ENCODE results near the gene BICDL2. TPM values are rescaled to one million over a fixed set of nuclear protein-coding genes. Genes with fewer than 3 reads are reported as not detected.
"Not testable (repeated sequence)": the region's sequence is repeated elsewhere in the genome, so short reads cannot be mapped to it uniquely, and the experiment has no call there.

The BICDL2 gene
- polyA plus RNA-seq, 1 donor: 14.0 TPM

DNA sequence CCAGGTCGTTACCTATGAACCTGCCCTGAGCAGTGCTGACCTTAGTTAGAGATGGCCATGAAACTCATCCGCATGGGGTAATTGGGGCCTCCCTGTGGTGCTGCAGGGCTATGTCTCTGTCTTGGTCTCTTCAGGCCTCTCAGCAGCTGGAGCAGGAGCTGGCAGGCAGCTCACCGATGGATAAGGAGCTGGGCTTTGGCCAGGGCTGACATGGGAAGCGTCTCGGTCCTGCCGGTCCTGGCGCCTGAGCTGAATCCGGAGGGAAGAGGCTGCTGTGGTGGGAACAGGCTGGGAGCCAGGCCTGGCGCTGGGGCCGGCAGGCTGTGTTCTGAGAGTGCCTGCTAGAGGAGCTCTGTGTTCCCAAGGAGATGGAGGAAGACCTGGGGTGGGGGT, 38.8 kb upstream of the BICDL2 start:
- no CpG with 5 or more reads among the region's 10 CpGs for WGBS (ENCODE audit: insufficient coverage, low lambda C conversion rate)
- Histone ChIP-seq H3K27ac (ENCODE audit: low read length) (no peak overlapping the region), H3K27me3 (ENCODE audit: control insufficient read depth, insufficient read depth, low read length) (no peaks in the 10 kb centered on the region), H3K36me3 (ENCODE audit: control insufficient read depth, insufficient read depth, low read length) (no peaks in the 10 kb centered on the region), H3K4me3 (ENCODE audit: low read length) (no peak overlapping the region), H3K4me1 (ENCODE audit: control insufficient read depth, insufficient read depth, low read length) (no peaks in the 10 kb centered on the region), H3K9me3 (ENCODE audit: control insufficient read depth, low read depth, low read length) (no peaks in the 10 kb centered on the region)
- DNase-seq: no peak

DNA sequence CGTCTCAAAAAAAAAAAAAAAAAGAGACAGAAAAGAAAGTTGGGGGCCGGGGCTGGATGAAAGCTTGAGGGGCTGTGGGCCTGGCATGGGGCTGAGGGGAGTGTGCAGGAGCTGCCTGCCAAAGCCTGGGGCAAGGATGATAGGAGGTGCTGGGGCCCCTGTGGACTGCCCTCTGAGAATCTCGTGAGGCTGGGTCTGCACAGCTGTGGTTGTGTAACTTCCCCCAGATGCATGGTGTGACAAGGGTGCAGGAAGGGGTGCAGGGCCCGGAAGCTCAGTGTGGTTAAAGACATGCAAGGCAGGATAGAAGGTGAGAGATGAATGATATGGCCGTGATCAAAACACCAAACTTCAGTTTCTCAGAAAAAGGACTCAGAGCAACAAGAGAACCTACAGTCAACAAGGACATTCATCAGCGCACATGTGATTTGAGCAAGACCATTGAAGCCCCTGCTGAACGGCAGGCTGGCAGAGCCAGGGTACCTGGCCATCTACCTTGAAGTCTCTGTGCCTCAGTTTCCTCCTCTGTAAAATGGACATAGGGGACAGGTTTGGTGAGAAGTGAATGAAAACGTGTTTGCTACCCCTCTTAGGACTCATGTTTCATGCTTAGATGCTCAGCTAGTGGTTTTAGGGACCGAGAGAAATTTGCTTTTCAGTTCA, 38.2 kb upstream of the BICDL2 start:
- no peak overlapping the region for H3K27ac ChIP-seq (ENCODE audit: low read length)
- no peaks in the 10 kb centered on the region for H3K36me3 ChIP-seq (ENCODE audit: control insufficient read depth, insufficient read depth, low read length)
- no peaks in the 10 kb centered on the region for H3K4me1 ChIP-seq (ENCODE audit: control insufficient read depth, insufficient read depth, low read length)
- no peaks in the 10 kb centered on the region for H3K9me3 ChIP-seq (ENCODE audit: control insufficient read depth, low read depth, low read length)
- no peak overlapping the region for H3K4me3 ChIP-seq (ENCODE audit: low read length)
- no peak for DNase-seq
- H3K27me3 ChIP-seq (ENCODE audit: control insufficient read depth, insufficient read depth, low read length): no peaks in the 10 kb centered on the region
- WGBS (ENCODE audit: insufficient coverage, low lambda C conversion rate): no CpG with 5 or more reads among the region's 9 CpGs

GRCh38 chr16:3073448-3073847, 36.7 kb upstream of the BICDL2 start:
- 90% methylated on average over 2 of the region's 7 CpGs for WGBS (ENCODE audit: insufficient coverage, low lambda C conversion rate)
- no peak overlapping the region for H3K4me3 ChIP-seq (ENCODE audit: low read length)
- no peaks in the 10 kb centered on the region for H3K4me1 ChIP-seq (ENCODE audit: control insufficient read depth, insufficient read depth, low read length)
- H3K27ac ChIP-seq (ENCODE audit: low read length): no peak overlapping the region
- peaks cover 2% of the 10 kb centered on the region for H3K36me3 ChIP-seq (ENCODE audit: control insufficient read depth, insufficient read depth, low read length)
- DNase-seq: no peak
- no peaks in the 10 kb centered on the region for H3K9me3 ChIP-seq (ENCODE audit: control insufficient read depth, low read depth, low read length)
- H3K27me3 ChIP-seq (ENCODE audit: control insufficient read depth, insufficient read depth, low read length): no peaks in the 10 kb centered on the region

- H3K4me3 ChIP-seq (ENCODE audit: low read length); H3K4me1 ChIP-seq (ENCODE audit: control insufficient read depth, insufficient read depth, low read length); H3K27ac ChIP-seq (ENCODE audit: low read length); H3K9me3 ChIP-seq (ENCODE audit: control insufficient read depth, low read depth, low read length); H3K27me3 ChIP-seq (ENCODE audit: control insufficient read depth, insufficient read depth, low read length); H3K36me3 ChIP-seq (ENCODE audit: control insufficient read depth, insufficient read depth, low read length); DNase-seq: not testable (repeated sequence)
- WGBS (ENCODE audit: insufficient coverage, low lambda C conversion rate): no CpG with 5 or more reads among the region's 18 CpGs
These were observed 36.0 kb upstream of the BICDL2 start for GRCh38 chr16:3072576-3073263.

DNA sequence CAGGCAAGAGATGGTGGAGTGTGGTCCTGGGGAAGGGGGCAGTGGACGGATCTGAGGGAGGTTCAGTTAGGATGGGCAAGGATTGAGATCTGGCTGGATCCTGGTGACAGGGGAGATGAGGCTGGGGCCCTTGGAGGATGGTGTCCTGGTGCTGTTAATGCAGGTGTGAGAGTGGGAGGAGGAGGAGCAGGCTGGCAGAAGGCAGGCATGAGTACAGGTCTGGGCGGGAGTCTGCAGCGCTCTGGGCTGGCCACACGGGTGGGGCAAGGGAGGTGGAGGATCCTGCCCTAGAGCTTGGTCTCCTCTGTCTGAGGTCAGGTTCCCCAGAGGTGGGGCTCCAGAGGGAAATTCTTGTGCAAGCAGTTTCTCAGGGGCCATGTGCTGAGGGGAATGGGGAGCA, 35.4 kb upstream of the BICDL2 start:
- not testable (repeated sequence) for H3K4me1 ChIP-seq (ENCODE audit: control insufficient read depth, insufficient read depth, low read length); H3K27me3 ChIP-seq (ENCODE audit: control insufficient read depth, insufficient read depth, low read length); DNase-seq; H3K27ac ChIP-seq (ENCODE audit: low read length); H3K4me3 ChIP-seq (ENCODE audit: low read length); H3K9me3 ChIP-seq (ENCODE audit: control insufficient read depth, low read depth, low read length); H3K36me3 ChIP-seq (ENCODE audit: control insufficient read depth, insufficient read depth, low read length)
- no CpG with 5 or more reads among the region's 4 CpGs for WGBS (ENCODE audit: insufficient coverage, low lambda C conversion rate)

DNA sequence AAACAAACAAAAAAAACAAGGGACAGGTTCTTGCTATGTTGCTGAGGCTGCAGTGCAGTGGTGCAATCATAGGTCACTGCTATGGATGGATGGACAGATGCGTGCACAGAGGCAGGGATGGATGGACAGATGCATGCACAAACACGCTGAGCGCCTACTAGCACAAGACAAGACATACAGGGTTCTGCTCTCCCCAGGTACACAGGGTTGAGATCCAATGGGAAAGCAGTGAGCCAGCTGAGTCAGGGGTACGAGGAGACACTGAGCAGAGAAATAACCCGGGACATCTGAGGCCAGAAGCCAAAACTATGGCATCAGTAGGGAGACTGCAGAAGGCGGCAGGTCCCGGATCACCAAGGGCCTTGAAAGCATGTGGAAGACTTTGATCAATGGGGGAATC, 34.9 kb upstream of the BICDL2 start:
- no peak overlapping the region for H3K4me3 ChIP-seq (ENCODE audit: low read length)
- peaks cover 4% of the 10 kb centered on the region for H3K4me1 ChIP-seq (ENCODE audit: control insufficient read depth, insufficient read depth, low read length)
- WGBS (ENCODE audit: insufficient coverage, low lambda C conversion rate): no CpG with 5 or more reads among the region's 7 CpGs
- no peaks in the 10 kb centered on the region for H3K9me3 ChIP-seq (ENCODE audit: control insufficient read depth, low read depth, low read length)
- no peak overlapping the region for H3K27ac ChIP-seq (ENCODE audit: low read length)
- H3K36me3 ChIP-seq (ENCODE audit: control insufficient read depth, insufficient read depth, low read length): peaks cover 4% of the 10 kb centered on the region
- no peaks in the 10 kb centered on the region for H3K27me3 ChIP-seq (ENCODE audit: control insufficient read depth, insufficient read depth, low read length)
- DNase-seq: no peak

GRCh38 chr16:3070608-3071111, 33.9 kb upstream of the BICDL2 start:
- no CpG with 5 or more reads among the region's 9 CpGs for WGBS (ENCODE audit: insufficient coverage, low lambda C conversion rate)

DNA sequence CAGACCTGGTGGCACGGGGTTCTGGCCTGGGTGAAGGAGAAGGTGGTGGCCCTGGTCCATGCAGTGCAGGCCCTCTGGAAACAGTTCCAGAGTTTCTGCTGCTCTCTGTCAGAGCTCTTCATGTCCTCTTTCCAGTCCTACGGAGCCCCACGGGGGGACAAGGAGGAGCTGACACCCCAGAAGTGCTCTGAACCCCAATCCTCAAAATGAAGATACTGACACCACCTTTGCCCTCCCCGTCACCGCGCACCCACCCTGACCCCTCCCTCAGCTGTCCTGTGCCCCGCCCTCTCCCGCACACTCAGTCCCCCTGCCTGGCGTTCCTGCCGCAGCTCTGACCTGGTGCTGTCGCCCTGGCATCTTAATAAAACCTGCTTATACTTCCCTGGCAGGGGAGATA, 32.4 kb upstream of the BICDL2 start:
- H3K27ac ChIP-seq (ENCODE audit: low read length); H3K36me3 ChIP-seq (ENCODE audit: control insufficient read depth, insufficient read depth, low read length); H3K9me3 ChIP-seq (ENCODE audit: control insufficient read depth, low read depth, low read length); H3K4me3 ChIP-seq (ENCODE audit: low read length); DNase-seq; H3K27me3 ChIP-seq (ENCODE audit: control insufficient read depth, insufficient read depth, low read length): not testable (repeated sequence)
- WGBS (ENCODE audit: insufficient coverage, low lambda C conversion rate): no CpG with 5 or more reads among the region's 11 CpGs
- H3K4me1 ChIP-seq (ENCODE audit: control insufficient read depth, insufficient read depth, low read length): peaks cover 25% of the 10 kb centered on the region

More at GRCh38 chr16:3070608-3071111, 33.9 kb upstream of the BICDL2 start:
- Histone ChIP-seq H3K27ac (ENCODE audit: low read length) (no peak overlapping the region), H3K36me3 (ENCODE audit: control insufficient read depth, insufficient read depth, low read length) (peaks cover 4% of the 10 kb centered on the region), H3K4me3 (ENCODE audit: low read length) (no peak overlapping the region), H3K4me1 (ENCODE audit: control insufficient read depth, insufficient read depth, low read length) (peaks cover 12% of the 10 kb centered on the region), H3K9me3 (ENCODE audit: control insufficient read depth, low read depth, low read length) (no peaks in the 10 kb centered on the region), H3K27me3 (ENCODE audit: control insufficient read depth, insufficient read depth, low read length) (no peaks in the 10 kb centered on the region)
- DNase-seq: no peak

DNA sequence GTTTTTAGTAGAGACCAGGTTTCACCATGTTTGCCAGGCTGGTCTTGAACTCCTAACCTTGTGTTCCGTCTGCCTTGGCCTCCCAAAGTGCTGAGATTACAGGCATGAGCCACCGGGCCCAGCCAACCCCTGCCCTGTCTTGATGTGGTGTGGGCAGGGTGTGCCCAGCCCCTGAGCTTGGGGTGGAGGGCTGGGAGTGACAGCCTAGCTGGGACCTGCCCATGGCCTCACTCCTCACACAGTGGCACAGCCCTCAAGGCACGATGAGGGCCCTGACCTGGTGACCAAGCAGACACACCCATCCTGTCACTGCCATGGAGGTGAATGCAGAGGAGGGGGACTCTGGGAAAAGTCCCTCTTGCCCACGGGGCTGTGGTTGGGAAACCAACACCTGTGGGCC, 31.7 kb upstream of the BICDL2 start:
- H3K9me3 ChIP-seq (ENCODE audit: control insufficient read depth, low read depth, low read length): peaks cover 4% of the 10 kb centered on the region
- H3K4me3 ChIP-seq (ENCODE audit: low read length): no peak overlapping the region
- H3K4me1 ChIP-seq (ENCODE audit: control insufficient read depth, insufficient read depth, low read length): peaks cover 30% of the 10 kb centered on the region
- H3K36me3 ChIP-seq (ENCODE audit: control insufficient read depth, insufficient read depth, low read length): peaks cover 4% of the 10 kb centered on the region
- H3K27me3 ChIP-seq (ENCODE audit: control insufficient read depth, insufficient read depth, low read length): no peaks in the 10 kb centered on the region
- WGBS (ENCODE audit: insufficient coverage, low lambda C conversion rate): no CpG with 5 or more reads among the region's 4 CpGs
- H3K27ac ChIP-seq (ENCODE audit: low read length): no peak overlapping the region
- DNase-seq: no peak

DNA sequence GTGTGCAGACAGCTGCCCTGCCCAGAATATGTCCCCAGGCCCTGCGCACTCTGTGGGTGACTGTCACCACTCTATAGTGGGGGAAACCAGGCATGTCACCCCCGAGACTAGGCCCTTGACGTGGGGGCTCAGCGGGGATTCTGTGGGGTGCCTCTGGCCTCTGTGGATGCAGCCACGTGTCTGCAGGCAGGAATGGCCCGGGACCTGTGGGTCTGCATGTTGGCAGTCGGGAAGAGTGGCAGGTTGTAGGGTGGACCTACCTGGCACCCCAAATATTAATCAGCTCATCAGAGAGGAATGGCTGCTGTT, 29.6 kb upstream of the BICDL2 start:
- peaks cover 4% of the 10 kb centered on the region for H3K36me3 ChIP-seq (ENCODE audit: control insufficient read depth, insufficient read depth, low read length)
- H3K4me3 ChIP-seq (ENCODE audit: low read length): peak overlapping the region; percentile 40
- no peak overlapping the region for H3K27ac ChIP-seq (ENCODE audit: low read length)
- no peak for DNase-seq
- H3K4me1 ChIP-seq (ENCODE audit: control insufficient read depth, insufficient read depth, low read length): peaks cover 36% of the 10 kb centered on the region
- no CpG with 5 or more reads among the region's 7 CpGs for WGBS (ENCODE audit: insufficient coverage, low lambda C conversion rate)
- H3K27me3 ChIP-seq (ENCODE audit: control insufficient read depth, insufficient read depth, low read length): no peaks in the 10 kb centered on the region
- peaks cover 4% of the 10 kb centered on the region for H3K9me3 ChIP-seq (ENCODE audit: control insufficient read depth, low read depth, low read length)
